Gastroesophageal sphincter (tissue), 4 donors: Measurements from ENCODE around the gene APLP1. TPM values are rescaled to one million over a fixed set of nuclear protein-coding genes. Genes with fewer than 3 reads are reported as not detected.
"Not testable (repeated sequence)": the region's sequence is repeated elsewhere in the genome, so short reads cannot be mapped to it uniquely, and the experiment has no call there.

Source experiments
- ATAC-seq: fragments of 150-250 bp; one replicate; pipeline ENCODE4 v1.9.1; 2016; ENCODE audit warnings: mild to moderate bottlenecking, moderate library complexity
- H3K27ac ChIP-seq, 4 donors: fragments of 200-600 bp; sonication (generic) in 3 of 4; 1 replicate in 3 of 4; 2 replicates in 1 of 4; pipeline ENCODE4 v1.5.1; 2016 to 2019
- H3K27me3 ChIP-seq: fragments of 200-600 bp; sonication (generic); one replicate; pipeline ENCODE4 v1.5.1; 2019
- H3K36me3 ChIP-seq, 2 donors: fragments of 200-600 bp; sonication (generic); one replicate each; pipeline ENCODE4 v1.5.1; 2019; ENCODE audit warnings: control low read depth in 1 of 2
- H3K4me1 ChIP-seq, 3 donors: fragments of 200-600 bp; sonication (generic); 1 replicate in 2 of 3; 2 replicates in 1 of 3; pipeline ENCODE4 v1.5.1; 2016 to 2019; ENCODE audit warnings: control low read depth in 2 of 3
- H3K4me3 ChIP-seq, 2 donors: fragments of 200-600 bp; sonication (generic); one replicate each; pipeline ENCODE4 v1.5.1; 2019; ENCODE audit warnings: mild to moderate bottlenecking in 1 of 2, moderate library complexity in 1 of 2
- H3K9me3 ChIP-seq, 3 donors: fragments of 200-600 bp; sonication (generic); one replicate each; pipeline ENCODE4 v1.5.1; 2017 to 2019; ENCODE audit warnings: control low read depth in 2 of 3
- CTCF ChIP-seq, 4 experiments: fragments of 200-600 bp in 2 of 4; fragments of 450-650 bp in 2 of 4; sonication (generic) in 1 of 4; IDR thresholded peaks; one replicate each; pipeline ENCODE4 v1.5.1; 2017 to 2019; ENCODE audit warnings: antibody characterized with exemption in 4 of 4, mild to moderate bottlenecking in 2 of 4, moderate library complexity in 2 of 4
- EP300 ChIP-seq: sonication (generic); formaldehyde crosslinking; IDR thresholded peaks from one replicate; pipeline ENCODE4 v1.6.1; 2017; ENCODE audit warnings: antibody characterized with exemption, mild to moderate bottlenecking
- POLR2A ChIP-seq, 2 donors: fragments of 450-650 bp; IDR thresholded peaks; one replicate each; pipeline ENCODE4 v1.6.1; 2017; ENCODE audit warnings: antibody characterized with exemption in 2 of 2, mild to moderate bottlenecking in 2 of 2, moderate library complexity in 1 of 2
- POLR2AphosphoS5 ChIP-seq: sonication (generic); formaldehyde crosslinking; IDR thresholded peaks from one replicate; pipeline ENCODE4 v1.6.1; 2017; ENCODE audit warnings: antibody characterized with exemption
- WGBS, 2 donors: methylation state at CpG; one replicate each; pipeline ENCODE4 v1.1.5; 2018; ENCODE audit warnings: low coverage in 1 of 2; 5-methylcytosine and 5-hydroxymethylcytosine counted together
- total RNA-seq, 4 donors: library from RNA; depleted of rRNA; stranded (reverse); fragments of >200 nt; gene quantifications; one replicate each; pipeline ENCODE4 v1.1.0, GENCODE V29; 2016

Gene APLP1
- total RNA-seq, 4 donors from 2014 or later = 4.7 to 10.0 (median 8.8) TPM

GRCh38 chr19:35889370-35890112 is 21.2 kb downstream of the APLP1 start:
- Histone ChIP-seq H3K9me3 (no peaks in the 10 kb centered on the region), H3K4me3 (no peak overlapping the region), H3K36me3 (peaks cover 0 to 78% of the 10 kb centered on the region in 2 donors), H3K27me3 (no peaks in the 10 kb centered on the region), H3K4me1 (no peaks in the 10 kb centered on the region), H3K27ac (no peak overlapping the region)
- WGBS, 2 donors = 70 to 94% methylated on average over 1 to 3 of the region's 18 CpGs
- TF ChIP-seq POLR2A (IDR thresholded peaks at IDR 0.05) (no peak), CTCF (IDR thresholded peaks at IDR 0.05) (no peak), POLR2AphosphoS5 (no peak), EP300 (no peak)
- ATAC-seq = no peak

DNA sequence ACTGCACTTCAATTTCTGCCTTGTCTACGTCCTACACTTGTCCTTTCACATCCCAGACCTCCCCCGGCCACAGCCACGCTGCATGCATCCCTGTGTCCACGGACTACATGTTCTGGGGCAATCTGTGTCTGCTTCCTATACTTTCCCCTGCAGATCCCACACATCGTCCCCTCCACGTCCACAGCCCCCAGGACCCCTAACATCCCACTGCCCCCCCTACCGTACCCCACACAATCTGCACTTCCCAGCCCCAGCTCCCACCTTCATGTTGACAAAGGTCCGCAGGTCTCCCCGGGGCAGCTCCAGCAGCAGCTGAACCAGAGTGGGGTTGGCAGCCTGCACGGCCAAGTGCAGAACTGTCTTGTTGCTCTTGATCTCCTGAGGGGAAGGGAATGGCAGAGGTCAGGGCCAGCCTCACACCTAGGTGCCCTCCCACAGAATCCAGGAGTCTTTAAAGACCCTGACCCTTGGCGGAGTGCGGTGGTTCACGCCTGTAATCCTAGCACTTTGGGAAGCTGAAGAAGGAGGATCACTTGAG is 21.8 kb downstream of the APLP1 start:
- H3K27me3 ChIP-seq = no peaks in the 10 kb centered on the region
- H3K36me3 ChIP-seq = peaks cover 0 to 84% of the 10 kb centered on the region in 2 donors
- H3K4me1 ChIP-seq = no peaks in the 10 kb centered on the region
- ATAC-seq = no peak
- H3K27ac ChIP-seq = no peak overlapping the region
- no peaks in the 10 kb centered on the region for H3K9me3 ChIP-seq
- no peak overlapping the region for H3K4me3 ChIP-seq
- TF ChIP-seq EP300 = no peak
- WGBS, 2 donors = 82 to 85% methylated on average over 4 to 6 of the region's 13 CpGs

- H3K4me1 ChIP-seq, ATAC-seq, H3K9me3 ChIP-seq, H3K27ac ChIP-seq, H3K27me3 ChIP-seq, H3K4me3 ChIP-seq: not testable (repeated sequence)
- peaks cover 0 to 97% of the 10 kb centered on the region in 2 donors for H3K36me3 ChIP-seq
- WGBS, 2 donors = 100% methylated on average over 3 of the region's 3 CpGs; no CpG with 5 or more reads in 1 of the 2 donors
Measured at GRCh38 chr19:35891819-35892218, 23.4 kb downstream of the APLP1 start.

GRCh38 chr19:35894342-35894741 is 26.0 kb downstream of the APLP1 start:
- Histone ChIP-seq H3K4me1 (peaks cover 0 to 26% (median 10%) of the 10 kb centered on the region in 3 donors), H3K4me3 (no peak overlapping the region), H3K27ac (no peak overlapping the region), H3K27me3 (no peaks in the 10 kb centered on the region), H3K9me3 (no peaks in the 10 kb centered on the region), H3K36me3 (peaks cover 0 to 81% of the 10 kb centered on the region in 2 donors)
- TF ChIP-seq POLR2AphosphoS5 (no peak), EP300 (no peak)
- 100% methylated on average over 2 of the region's 2 CpGs; no CpG with 5 or more reads in 1 of the 2 donors for whole genome bisulfite sequencing, 2 donors
- no peak for ATAC-seq

DNA sequence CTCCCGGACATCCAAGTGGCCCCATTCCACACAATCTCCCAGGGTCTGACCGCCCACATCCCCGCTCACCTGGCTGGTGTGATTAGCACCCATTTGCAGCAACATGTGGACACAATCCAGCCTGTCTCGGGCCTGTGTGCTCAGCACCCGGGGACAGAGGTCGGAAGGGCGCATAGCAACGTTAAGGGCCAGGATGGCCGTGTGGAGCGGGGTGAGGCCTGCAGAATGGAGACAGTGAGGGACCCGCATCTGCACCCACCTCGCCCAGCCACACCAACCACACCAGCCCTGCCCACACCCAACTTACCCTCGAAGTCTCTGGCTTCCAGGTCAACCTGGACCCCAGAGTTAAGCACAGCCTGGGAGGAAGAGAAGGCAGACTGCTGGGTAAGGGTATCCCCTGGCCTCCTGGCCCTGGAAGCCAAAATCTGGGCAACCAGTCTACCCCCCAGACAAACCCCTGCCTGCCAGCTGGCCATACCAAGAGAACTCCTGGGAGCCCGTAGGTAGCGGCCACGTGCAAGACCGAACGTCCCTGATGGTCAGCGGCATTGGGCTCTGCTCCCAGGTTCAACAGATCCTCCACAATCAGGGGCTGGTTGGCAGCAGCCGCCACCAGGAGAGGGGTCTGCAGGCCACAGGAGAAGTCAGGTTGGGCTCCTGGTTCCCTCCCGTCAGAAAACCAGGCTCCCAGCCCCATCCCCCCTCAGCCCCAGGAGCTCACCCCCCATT is 27.7 kb downstream of the APLP1 start:
- TF ChIP-seq POLR2A (IDR thresholded peaks at IDR 0.05) (no peak), EP300 (no peak), CTCF (IDR thresholded peaks at IDR 0.05) (no peak), POLR2AphosphoS5 (no peak)
- Histone ChIP-seq H3K27ac (no peak overlapping the region), H3K4me3 (no peak overlapping the region), H3K9me3 (no peaks in the 10 kb centered on the region), H3K36me3 (peaks cover 0 to 63% of the 10 kb centered on the region in 2 donors), H3K27me3 (no peaks in the 10 kb centered on the region), H3K4me1 (peaks cover 0 to 33% (median 14%) of the 10 kb centered on the region in 3 donors)
- WGBS, 2 donors = 64% methylated on average over 3 of the region's 21 CpGs; no CpG with 5 or more reads in 1 of the 2 donors
- ATAC-seq = no peak

DNA sequence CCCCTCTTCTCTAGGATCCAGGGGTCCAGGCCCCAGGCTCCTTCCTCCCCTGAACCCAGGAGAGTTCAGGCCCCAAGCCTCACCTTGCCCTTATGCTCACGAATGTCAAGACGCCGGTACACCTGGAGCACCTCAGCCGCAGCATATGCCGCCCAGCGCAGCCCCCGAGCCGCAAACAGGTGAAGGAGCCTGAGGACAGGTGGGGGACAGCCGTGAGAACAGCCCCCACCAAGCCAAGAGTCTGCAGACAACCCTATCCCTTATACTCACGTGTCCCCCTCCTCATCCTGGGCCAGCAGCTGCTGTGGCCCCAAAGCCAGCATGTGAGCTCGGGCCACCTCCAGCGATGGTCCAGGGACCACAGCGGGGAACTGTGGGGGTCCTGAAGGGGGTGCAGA is 28.3 kb downstream of the APLP1 start:
- Histone ChIP-seq H3K9me3 (no peaks in the 10 kb centered on the region), H3K27ac (no peak overlapping the region), H3K27me3 (no peaks in the 10 kb centered on the region), H3K4me3 (no peak overlapping the region), H3K4me1 (peaks cover 0 to 38% (median 19%) of the 10 kb centered on the region in 3 donors), H3K36me3 (peaks cover 0 to 61% of the 10 kb centered on the region in 2 donors)
- ATAC-seq = no peak
- no peak for TF ChIP-seq CTCF (IDR thresholded peaks at IDR 0.05)
- no peak for TF ChIP-seq POLR2AphosphoS5
- TF ChIP-seq EP300 = no peak
- TF ChIP-seq POLR2A (IDR thresholded peaks at IDR 0.05) = no peak
- 93% methylated on average over 3 of the region's 13 CpGs; no CpG with 5 or more reads in 1 of the 2 donors for WGBS, 2 donors
